Measurements from ENCODE around the gene ZNF100. TPM values are rescaled to one million over a fixed set of nuclear protein-coding genes. Genes with fewer than 3 reads are reported as not detected.
"Not testable (repeated sequence)": the region's sequence is repeated elsewhere in the genome, so short reads cannot be mapped to it uniquely, and the experiment has no call there.

Gene ZNF100
- polyA plus RNA-seq, 1 of the 3 experiments (the other 2 are of a cell fraction) = 1.1 TPM

- Histone ChIP-seq H4K20me1 (ENCODE audit: insufficient read depth) (no peaks in the 10 kb centered on the region), H3K9ac (no peak overlapping the region), H3K4me3 (ENCODE audit: low read depth in 2 of 2, low read length in 1 of 2) (no peak overlapping the region), H2AFZ (ENCODE audit: low read depth) (no peak overlapping the region), H3K9me2 (no peaks in the 10 kb centered on the region), H3K9me3 (no peaks in the 10 kb centered on the region), H3K27me3 (ENCODE audit: insufficient read depth) (no peaks in the 10 kb centered on the region), H3K4me1 (ENCODE audit: control insufficient read depth in 1 of 2, insufficient read depth in 2 of 2, low read depth in 1 of 2, low read length in 1 of 2) (no peaks in the 10 kb centered on the region; a peak in 1 of 4 replicates), H3K36me3 (replicated peaks in 1 of 2; ENCODE audit: control insufficient read depth in 1 of 2, insufficient read depth in 2 of 2, low read length in 1 of 2) (no peaks in the 10 kb centered on the region), H3F3A (replicated peaks; ENCODE audit: insufficient read depth) (no peaks in the 10 kb centered on the region), H3K27ac (ENCODE audit: low read depth in 2 of 2, low read length in 1 of 2) (no peak overlapping the region), H3K4me2 (no peak overlapping the region), H3K79me2 (ENCODE audit: insufficient read depth) (no peaks in the 10 kb centered on the region)
- POLR2A ChIA-PET = no interaction called here
- CTCF ChIA-PET = no interaction called here
- WGBS (ENCODE audit: low lambda C conversion rate) = 29% methylated on average over 1 of the region's 1 CpG
- DNase-seq = no peak
- TF ChIP-seq YY1 (IDR thresholded peaks at IDR 0.05; ENCODE audit: low read depth) = no peak
- TF ChIP-seq SMC3 (IDR thresholded peaks at IDR 0.05; ENCODE audit: low read depth, low read length) = no peak
- TF ChIP-seq POLR2AphosphoS5 (IDR thresholded peaks at IDR 0.05; ENCODE audit: low read depth, low read length) = no peak
Observed at GRCh38 chr19:21674454-21674853, 92.9 kb downstream of the ZNF100 start.

- POLR2A ChIA-PET; H3K27ac ChIP-seq (ENCODE audit: low read depth in 2 of 2, low read length in 1 of 2); H4K20me1 ChIP-seq (ENCODE audit: insufficient read depth); H2AFZ ChIP-seq (ENCODE audit: low read depth); H3K9me2 ChIP-seq; H3K4me2 ChIP-seq; H3K9me3 ChIP-seq; H3K4me3 ChIP-seq (ENCODE audit: low read depth in 2 of 2, low read length in 1 of 2); CTCF ChIA-PET; DNase-seq; H3K79me2 ChIP-seq (ENCODE audit: insufficient read depth); H3K9ac ChIP-seq; H3F3A ChIP-seq (replicated peaks; ENCODE audit: insufficient read depth); H3K36me3 ChIP-seq (replicated peaks in 1 of 2; ENCODE audit: control insufficient read depth in 1 of 2, insufficient read depth in 2 of 2, low read length in 1 of 2); H3K4me1 ChIP-seq (ENCODE audit: control insufficient read depth in 1 of 2, insufficient read depth in 2 of 2, low read depth in 1 of 2, low read length in 1 of 2); H3K27me3 ChIP-seq (ENCODE audit: insufficient read depth): not testable (repeated sequence)
- 16% methylated on average over 2 of the region's 2 CpGs for WGBS (ENCODE audit: low lambda C conversion rate)
Observed at GRCh38 chr19:21673479-21673878, 93.9 kb downstream of the ZNF100 start.

Small RNA genes lying within 50 kb of the gene (small RNA-seq; reads per million reads assigned to genes)
- 0 to 2.1 (median 0) reads per million in 7 experiments for gene VN1R84P

Other genes with a start within 250 kb of the ZNF100 start
- gene ZNF43, start 68.6 kb upstream of the ZNF100 start, polyA plus RNA-seq (2012; rRNA removed) = 3.4 and 4.9 TPM in 2 replicates
- not detected in 2 replicates for gene ZNF208, start 243.4 kb upstream of the ZNF100 start, polyA plus RNA-seq (2012; rRNA removed)

All from SK-N-SH (cell line).